Cardiac fibroblast (primary cell): ENCODE measurements around the gene TRIM8.

Experiments used
- DNase-seq, 2 donors: peaks; one replicate each; pipeline versions ENCODE4 v3.0.0 to v3.0.0-alpha.2; 2010; ENCODE audit warnings: low read depth in 2 of 2
- H3K4me3 ChIP-seq, 2 donors: replicated peaks in 1 of 2; 1 replicate in 1 of 2; 2 replicates in 1 of 2; pipeline ENCODE4 v1.5.1; 2011; ENCODE audit warnings: low read depth in 2 of 2, low read length in 2 of 2, mild to moderate bottlenecking in 2 of 2, moderate library complexity in 1 of 2
- TF ChIP-seq, protein P1 (sequence below): IDR thresholded peaks from one replicate; pipeline ENCODE4 v1.5.1; 2011; ENCODE audit warnings: low read depth, mild to moderate bottlenecking, low read length, inconsistent platforms

Gene TRIM8

GRCh38 chr10:102653060-102653459 is 8.8 kb downstream of the TRIM8 start:
- no peak for DNase-seq
- TF ChIP-seq, protein P1, sequence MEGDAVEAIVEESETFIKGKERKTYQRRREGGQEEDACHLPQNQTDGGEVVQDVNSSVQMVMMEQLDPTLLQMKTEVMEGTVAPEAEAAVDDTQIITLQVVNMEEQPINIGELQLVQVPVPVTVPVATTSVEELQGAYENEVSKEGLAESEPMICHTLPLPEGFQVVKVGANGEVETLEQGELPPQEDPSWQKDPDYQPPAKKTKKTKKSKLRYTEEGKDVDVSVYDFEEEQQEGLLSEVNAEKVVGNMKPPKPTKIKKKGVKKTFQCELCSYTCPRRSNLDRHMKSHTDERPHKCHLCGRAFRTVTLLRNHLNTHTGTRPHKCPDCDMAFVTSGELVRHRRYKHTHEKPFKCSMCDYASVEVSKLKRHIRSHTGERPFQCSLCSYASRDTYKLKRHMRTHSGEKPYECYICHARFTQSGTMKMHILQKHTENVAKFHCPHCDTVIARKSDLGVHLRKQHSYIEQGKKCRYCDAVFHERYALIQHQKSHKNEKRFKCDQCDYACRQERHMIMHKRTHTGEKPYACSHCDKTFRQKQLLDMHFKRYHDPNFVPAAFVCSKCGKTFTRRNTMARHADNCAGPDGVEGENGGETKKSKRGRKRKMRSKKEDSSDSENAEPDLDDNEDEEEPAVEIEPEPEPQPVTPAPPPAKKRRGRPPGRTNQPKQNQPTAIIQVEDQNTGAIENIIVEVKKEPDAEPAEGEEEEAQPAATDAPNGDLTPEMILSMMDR, result no peak
- no peak overlapping the region for H3K4me3 ChIP-seq

- no peak for DNase-seq
- TF ChIP-seq, protein P1, result no peak
- no peak overlapping the region for H3K4me3 ChIP-seq
These were observed 10.3 kb downstream of the TRIM8 start for GRCh38 chr10:102654566-102654965.

- no peak for DNase-seq
- TF ChIP-seq, protein P1, result no peak
- no peak overlapping the region for H3K4me3 ChIP-seq
These were observed 10.7 kb downstream of the TRIM8 start for GRCh38 chr10:102654969-102655368.

DNA sequence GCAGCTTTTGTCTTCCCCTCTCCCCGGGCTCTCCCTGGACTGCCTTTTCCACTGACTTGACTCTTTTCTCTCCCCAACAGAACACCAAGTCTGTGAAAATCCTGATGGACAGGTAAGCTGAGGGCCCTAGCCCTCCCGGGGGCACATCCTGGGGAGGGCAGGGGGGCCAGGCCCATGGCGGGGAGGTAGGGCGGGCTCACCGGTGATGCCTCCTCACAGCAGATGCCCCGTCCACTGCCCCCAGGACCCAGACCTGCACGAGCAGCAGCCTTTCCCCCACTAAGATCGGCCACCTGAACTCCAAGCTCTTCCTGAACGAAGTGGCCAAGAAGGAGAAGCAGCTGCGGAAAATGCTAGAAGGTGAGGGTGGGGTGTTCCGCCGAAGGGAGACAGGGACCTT is 11.7 kb downstream of the TRIM8 start:
- DNase-seq, result no peak
- no peak overlapping the region for H3K4me3 ChIP-seq
- TF ChIP-seq, protein P1, result no peak

DNA sequence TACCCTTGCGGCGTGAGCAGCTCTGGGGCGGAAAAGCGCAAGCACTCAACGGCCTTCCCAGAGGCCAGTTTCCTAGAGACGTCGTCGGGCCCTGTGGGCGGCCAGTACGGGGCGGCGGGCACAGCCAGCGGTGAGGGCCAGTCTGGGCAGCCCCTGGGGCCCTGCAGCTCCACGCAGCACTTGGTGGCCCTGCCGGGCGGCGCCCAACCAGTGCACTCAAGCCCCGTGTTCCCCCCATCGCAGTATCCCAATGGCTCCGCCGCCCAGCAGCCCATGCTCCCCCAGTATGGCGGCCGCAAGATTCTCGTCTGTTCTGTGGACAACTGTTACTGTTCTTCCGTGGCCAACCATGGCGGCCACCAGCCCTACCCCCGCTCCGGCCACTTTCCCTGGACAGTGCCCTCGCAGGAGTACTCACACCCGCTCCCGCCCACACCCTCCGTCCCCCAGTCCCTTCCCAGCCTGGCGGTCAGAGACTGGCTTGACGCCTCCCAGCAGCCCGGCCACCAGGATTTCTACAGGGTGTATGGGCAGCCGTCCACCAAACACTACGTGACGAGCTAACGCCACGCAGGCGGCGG is 12.6 kb downstream of the TRIM8 start:
- TF ChIP-seq, protein P1, result no peak
- no peak overlapping the region for H3K4me3 ChIP-seq
- no peak for DNase-seq

DNA sequence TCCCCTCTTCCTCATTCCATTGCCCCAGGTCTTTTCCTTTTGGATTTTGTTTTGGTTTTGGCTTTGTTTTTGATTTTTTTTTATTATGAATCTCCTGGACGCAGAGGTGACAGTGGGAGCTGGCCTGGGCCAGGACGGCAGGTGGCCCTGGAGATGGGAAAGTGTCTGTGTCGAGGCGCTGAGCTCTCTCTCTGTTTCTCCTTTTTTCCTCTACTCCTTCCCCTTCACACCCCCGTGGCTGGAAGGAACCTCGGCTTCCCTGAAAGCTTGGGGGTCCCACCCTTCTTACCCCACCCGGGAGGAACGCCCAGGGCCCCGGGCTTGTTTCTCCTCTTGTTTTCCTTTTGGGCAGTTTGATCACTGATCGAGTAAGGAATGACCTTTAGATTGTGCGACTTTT is 13.2 kb downstream of the TRIM8 start:
- no peak overlapping the region for H3K4me3 ChIP-seq
- TF ChIP-seq, protein P1, result no peak
- DNase-seq, result no peak
